GM19351 (cell line): ENCODE measurements around the gene PSMB1.

ENCODE experiments used
- ATAC-seq: cut with Tn5 transposase; IDR thresholded peaks from one replicate; pipeline ENCODE4 v1.9.1; 2021; ENCODE audit warnings: mild to moderate bottlenecking, moderate library complexity; ENCODE audit not compliant: unreplicated experiment

Gene PSMB1

GRCh38 chr6:170552765-170553533, at the start of gene PSMB1:
TSS of gene PSMB1 (minus strand) at chr6:170553307. CDS start at chr6:170553242, 65 bp downstream.
- peak; percentile 52 for ATAC-seq

DNA sequence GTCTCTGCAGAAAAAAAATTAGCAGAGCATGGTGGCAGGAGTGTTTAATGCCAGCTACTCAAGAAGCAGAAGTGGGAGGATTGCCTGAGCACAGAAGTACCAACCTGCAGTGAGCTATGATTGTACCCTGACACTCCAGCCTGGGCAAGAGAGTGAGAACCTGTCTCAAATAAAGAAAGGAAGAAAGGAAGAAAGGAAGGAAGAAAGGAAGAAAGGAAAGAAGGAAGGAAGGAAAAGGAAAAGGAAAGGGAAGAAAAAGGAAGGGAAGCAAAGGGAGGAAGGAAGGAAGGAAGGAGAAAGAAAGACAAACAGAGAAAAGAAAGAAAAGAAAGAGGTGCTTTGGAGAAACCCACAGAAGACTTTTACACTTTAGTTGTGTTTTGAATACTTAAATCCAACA, 44.2 kb upstream of the PSMB1 start:
- ATAC-seq, result no peak

DNA sequence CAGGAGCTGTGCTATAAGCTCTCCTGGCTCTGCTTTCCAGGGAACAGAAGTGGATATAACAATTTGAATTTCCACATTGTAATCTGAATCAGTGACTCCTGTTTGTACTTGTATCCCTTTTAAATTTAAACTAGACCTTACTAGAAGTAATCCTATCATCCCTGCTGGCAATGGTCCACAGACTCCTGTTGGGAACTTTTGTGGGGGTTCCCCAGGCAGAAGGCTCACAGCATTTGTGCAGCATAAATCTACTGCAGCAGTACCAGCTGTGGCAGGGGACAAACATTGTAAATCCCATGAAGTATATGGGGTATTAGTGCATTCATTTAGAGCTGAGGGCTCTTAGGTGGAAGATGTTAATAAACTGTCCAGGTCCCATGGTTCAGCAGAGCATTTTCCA, 43.3 kb upstream of the PSMB1 start:
- no peak for ATAC-seq

GRCh38 chr6:170590725-170591124, 37.6 kb upstream of the PSMB1 start:
- ATAC-seq, result no peak

- peak; percentile 36 for ATAC-seq
Measured at GRCh38 chr6:170584954-170585498, 31.9 kb upstream of the PSMB1 start.

GRCh38 chr6:170584181-170584953, 31.3 kb upstream of the PSMB1 start, which contains the start of gene PDCD2:
TSS of gene PDCD2 (minus strand) at chr6:170584637. CDS start at chr6:170584581, 56 bp downstream.
- peak; percentile 93 for ATAC-seq

GRCh38 chr6:170583756-170584180, 30.7 kb upstream of the PSMB1 start:
- no peak for ATAC-seq

GRCh38 chr6:170578909-170579308, 25.8 kb upstream of the PSMB1 start:
- ATAC-seq, result no peak

GRCh38 chr6:170575250-170575649, 22.1 kb upstream of the PSMB1 start:
- ATAC-seq, result no peak

DNA sequence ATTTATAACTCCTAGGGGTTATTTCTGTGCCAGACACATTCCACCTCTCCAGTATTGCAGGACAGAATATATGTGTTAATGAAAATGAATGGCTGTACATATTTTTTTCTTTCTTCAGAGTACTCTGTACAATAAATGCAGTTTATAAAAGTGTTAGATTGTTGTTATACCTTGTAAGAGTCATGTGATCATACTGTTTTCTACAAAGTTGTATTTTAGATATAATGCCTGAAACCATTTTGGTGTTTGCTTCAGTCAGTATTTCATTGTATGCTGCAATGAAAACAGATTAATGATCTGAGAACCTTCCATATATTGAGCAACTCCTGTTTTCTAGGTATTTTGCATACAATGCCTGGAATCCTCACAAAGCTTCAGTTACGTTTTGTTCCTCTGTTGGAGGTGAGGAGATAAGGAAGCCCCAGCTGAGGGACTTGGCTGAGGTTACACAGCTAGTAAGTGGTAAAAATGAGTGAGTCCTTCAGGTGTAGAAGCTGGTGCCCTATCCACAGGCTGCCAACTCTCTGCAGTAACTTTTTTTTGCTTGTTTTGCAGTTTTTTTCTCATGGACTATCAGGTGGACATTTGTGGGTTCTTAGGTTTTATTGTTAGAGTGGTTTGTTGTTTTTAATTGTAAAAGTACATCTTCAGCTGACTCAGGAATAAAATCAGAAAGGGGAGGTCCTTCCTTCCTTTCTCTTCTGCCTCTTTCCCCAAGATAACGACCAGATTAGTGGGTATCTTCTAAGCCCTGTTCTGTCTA, 19.8 kb upstream of the PSMB1 start:
- no peak for ATAC-seq

DNA sequence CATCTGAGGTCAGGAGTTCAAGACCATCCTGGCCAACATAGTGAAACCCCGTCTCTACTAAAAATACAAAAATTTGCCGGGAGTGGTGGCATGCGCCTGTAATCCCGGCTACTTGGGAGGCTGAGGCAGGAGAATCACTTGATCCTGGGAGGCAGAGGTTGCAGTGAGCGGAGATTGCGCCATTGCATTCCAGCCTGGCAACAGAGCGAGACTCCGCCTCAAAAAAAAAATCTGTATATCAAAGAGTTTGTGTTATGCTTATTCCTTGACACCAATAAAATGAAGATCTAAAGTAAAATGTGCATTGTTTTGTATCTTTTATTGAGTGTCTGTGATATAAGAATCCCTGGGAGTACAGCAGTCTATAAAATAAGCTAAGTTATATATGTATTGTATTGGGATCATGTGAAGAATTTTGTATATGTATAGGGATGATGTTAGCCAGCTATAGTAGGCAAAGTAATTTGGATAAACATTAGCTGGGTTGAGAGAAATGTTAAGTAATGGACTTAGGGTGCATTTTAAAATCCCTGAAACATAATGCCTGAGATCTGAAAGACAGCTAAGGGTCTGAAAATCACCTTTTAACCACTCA, 11.9 kb upstream of the PSMB1 start:
- ATAC-seq, result no peak

GRCh38 chr6:170561555-170561954, 8.4 kb upstream of the PSMB1 start:
- no peak for ATAC-seq

DNA sequence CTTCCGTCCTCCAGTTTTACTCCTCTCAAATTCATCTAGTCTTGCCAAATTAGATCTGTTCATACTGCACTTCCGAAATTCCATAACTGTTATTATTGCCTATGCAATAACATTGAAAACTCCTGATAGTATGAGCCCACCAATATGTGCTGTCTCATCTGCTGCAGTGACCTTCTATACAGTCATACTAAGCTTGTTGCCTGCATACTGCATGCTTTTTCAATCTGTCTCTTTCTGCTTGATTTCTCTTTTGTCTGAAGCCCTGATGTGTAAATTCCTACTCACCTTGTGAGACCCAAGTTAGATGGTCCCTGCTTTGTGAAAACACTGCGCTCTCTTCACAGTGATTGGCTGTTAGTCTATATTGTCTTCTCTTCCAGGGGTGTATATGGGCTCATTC, 2.2 kb upstream of the PSMB1 start:
- no peak for ATAC-seq

- no peak for ATAC-seq
Measured at GRCh38 chr6:170554796-170555137, 1.7 kb upstream of the PSMB1 start.

DNA sequence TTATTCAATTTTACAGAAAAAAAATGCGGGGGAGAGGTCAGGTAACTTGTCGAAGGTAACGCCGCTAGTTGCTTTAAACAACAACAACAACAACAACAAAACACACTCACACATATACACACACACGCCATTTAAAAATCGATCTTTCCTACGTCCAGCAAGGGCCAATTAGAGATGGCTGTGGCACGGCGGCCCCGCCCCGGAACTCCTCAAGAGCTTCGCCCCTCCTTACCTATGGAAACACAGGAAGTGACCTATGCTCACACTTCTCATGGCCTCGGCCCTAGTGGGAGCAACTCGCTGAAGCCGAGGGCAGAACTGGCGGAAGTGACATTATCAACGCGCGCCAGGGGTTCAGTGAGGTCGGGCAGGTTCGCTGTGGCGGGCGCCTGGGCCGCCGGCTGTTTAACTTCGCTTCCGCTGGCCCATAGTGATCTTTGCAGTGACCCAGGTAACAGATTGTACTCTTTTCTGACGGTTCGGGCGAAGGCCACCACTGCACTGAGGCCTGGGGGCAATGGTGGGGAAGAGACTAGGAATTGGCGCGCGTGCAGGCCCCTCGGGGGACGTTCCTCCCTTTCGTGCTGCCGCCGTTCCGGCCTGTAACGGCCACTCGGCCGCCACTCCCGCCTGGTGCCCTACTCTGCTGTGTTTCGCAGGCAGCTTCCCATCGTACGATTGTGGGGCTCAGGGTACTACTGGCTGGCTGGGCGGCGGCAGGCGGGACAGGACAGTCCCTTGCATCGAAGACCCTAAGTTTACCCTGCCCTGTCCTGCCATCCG, 1.1 kb upstream of the PSMB1 start, which contains the start of gene TBP:
TSS of gene TBP (plus strand) at position 357 of the 783 bp plus-strand sequence. CDS start 2,661 bp downstream, outside the sequence.
- ATAC-seq, result peak; percentile 93

DNA sequence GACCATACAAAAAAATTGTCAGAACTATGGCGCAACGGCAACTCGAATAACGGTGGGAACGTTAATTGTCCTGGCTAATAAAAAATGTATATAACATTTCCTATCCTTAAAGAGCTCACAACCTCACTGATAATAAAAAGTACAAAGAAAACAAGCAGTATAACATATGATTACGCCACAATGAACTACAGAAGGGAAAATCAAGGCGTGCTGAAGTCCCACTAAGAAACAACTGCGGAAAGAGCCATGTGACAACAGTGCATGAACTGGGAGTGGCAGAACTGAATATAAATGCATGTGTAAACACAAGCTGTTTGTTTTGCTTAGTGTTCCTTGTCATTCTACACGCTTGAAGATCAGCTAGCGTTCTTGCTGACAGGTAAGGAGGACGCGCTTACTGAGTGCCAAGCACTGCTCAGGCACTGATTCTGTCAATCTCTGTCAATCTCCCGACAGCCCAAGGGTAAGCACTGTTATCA, 466 bp upstream of the PSMB1 start:
- peak; percentile 30 for ATAC-seq

- no peak for ATAC-seq
Measured at GRCh38 chr6:170545405-170545804, 7.7 kb downstream of the PSMB1 start.

- no peak for ATAC-seq
Measured at GRCh38 chr6:170542031-170542719, 10.9 kb downstream of the PSMB1 start.

- ATAC-seq, result no peak
Measured at GRCh38 chr6:170537329-170537728, 15.8 kb downstream of the PSMB1 start.
